Fibroblast of villous mesenchyme (primary cell): Measurements from ENCODE around the gene HMX1. TPM values are rescaled to one million over a fixed set of nuclear protein-coding genes. Genes with fewer than 3 reads are reported as not detected.

Experiments used
- DNase-seq: peaks from one replicate; pipeline ENCODE4 v3.0.0-alpha.2; 2010; ENCODE audit warnings: low read depth
- H3K4me3 ChIP-seq: 2 replicates; pipeline ENCODE4 v1.5.1; 2011; ENCODE audit warnings: low read depth, mild to moderate bottlenecking, low read length
- total RNA-seq: library from RNA; depleted of rRNA; stranded (reverse); fragments of >200 nt; gene quantifications from 2 replicates; pipeline ENCODE4 v1.2.3, GENCODE V29; 2012
- TF ChIP-seq, protein P1 (sequence below): IDR thresholded peaks from 2 replicates; pipeline ENCODE4 v1.5.1; 2012; ENCODE audit warnings: low read depth, mild to moderate bottlenecking, low read length; ENCODE audit not compliant: insufficient read depth

Gene HMX1
- total RNA-seq, 1 donor = not detected

DNA sequence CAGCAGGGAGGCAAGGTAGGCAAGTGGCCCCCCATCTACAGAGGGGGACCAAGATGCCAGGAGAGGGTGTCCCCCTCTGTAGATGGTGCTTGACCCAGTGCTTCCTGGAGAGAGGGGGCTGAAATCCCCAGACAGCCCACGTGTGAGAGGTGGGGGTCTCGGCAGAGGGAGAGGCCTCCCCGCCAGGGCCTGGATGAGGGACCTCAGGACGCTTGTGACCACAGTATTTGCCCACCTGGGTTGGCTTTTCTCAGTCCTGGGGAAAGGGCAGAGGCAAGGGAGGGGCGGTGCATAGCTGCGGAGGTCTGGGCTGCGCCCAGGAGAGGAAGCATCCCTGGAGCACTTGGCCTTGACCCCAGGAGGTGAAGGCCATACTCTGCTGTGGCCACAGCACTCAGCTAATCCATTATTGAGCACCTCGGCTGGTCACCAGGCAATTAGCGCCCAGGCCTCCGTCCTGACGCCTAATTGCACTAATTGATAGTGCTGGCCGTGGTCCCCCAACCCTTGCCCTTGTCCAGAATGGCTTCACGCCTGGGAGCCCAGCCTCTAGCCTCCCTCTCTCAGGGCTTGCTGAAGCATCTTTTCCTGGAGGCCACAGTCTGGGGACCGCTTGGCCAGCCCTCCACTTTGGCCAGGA is 30.7 kb downstream of the HMX1 start:
- TF ChIP-seq, protein P1, sequence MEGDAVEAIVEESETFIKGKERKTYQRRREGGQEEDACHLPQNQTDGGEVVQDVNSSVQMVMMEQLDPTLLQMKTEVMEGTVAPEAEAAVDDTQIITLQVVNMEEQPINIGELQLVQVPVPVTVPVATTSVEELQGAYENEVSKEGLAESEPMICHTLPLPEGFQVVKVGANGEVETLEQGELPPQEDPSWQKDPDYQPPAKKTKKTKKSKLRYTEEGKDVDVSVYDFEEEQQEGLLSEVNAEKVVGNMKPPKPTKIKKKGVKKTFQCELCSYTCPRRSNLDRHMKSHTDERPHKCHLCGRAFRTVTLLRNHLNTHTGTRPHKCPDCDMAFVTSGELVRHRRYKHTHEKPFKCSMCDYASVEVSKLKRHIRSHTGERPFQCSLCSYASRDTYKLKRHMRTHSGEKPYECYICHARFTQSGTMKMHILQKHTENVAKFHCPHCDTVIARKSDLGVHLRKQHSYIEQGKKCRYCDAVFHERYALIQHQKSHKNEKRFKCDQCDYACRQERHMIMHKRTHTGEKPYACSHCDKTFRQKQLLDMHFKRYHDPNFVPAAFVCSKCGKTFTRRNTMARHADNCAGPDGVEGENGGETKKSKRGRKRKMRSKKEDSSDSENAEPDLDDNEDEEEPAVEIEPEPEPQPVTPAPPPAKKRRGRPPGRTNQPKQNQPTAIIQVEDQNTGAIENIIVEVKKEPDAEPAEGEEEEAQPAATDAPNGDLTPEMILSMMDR = no peak
- H3K4me3 ChIP-seq = no peak overlapping the region
- DNase-seq = no peak

DNA sequence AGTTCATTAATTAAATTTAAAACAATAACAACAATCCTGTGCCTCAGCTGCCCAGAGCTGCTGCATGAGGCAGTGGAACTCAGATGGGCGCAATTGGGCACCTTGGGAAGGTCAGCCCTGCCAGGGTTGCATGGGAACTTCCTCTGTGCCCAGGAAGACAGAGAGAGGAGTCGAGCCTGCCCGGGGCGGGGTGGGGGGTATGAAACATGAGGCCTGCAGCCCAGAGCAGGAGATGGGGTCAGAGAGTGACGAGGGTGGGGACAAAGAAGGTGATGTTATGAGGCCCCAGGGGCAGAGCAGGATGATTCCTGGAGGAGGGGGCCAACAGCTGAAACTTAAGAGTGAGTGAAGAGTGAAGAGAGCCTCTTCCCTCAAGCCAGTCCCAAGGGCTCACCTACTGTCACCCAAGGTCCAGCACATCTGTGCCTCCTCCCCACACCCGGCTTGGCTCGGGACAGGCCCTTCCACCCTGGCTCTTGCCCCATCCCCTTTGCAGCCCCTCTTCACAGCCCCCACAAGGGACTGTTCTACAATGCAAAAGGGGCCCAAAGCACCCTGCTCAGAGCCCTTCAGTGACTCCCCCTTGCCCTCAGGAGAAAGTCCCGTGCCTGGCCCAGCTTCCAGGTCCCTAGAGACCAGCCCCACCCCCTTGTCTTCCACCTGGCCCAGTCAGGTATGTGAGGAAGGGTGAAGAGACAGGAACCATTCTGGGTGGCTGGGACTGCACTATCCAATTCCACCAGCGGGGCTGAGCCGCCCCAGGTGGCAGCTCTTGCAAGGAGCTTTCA is 31.4 kb downstream of the HMX1 start:
- H3K4me3 ChIP-seq = no peak overlapping the region
- DNase-seq = no peak
- TF ChIP-seq, protein P1 = no peak

DNA sequence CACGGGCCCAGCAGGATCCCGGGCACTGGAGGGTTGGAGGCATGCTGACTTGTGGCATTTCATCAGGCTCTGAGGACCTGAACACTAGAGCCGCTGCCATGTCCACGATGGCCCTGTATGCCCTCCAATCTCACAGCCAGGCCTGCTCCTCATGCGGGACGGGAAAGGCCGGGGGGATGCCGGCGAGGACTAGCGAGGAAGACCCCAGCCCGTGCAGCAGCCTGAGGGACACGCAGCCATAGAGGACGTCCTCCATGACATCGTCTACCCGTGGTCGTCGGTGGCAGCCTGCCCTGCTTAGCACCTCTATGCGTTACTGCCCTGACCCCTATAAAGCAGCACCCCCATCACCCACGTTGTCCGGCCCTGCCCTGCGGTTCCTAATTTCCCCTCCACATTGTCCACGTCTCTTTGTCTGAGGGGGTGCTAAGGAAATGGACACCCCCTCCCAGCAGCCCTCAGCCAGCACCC is 32.6 kb downstream of the HMX1 start:
- H3K4me3 ChIP-seq = no peak overlapping the region
- TF ChIP-seq, protein P1 = no peak
- no peak for DNase-seq

DNA sequence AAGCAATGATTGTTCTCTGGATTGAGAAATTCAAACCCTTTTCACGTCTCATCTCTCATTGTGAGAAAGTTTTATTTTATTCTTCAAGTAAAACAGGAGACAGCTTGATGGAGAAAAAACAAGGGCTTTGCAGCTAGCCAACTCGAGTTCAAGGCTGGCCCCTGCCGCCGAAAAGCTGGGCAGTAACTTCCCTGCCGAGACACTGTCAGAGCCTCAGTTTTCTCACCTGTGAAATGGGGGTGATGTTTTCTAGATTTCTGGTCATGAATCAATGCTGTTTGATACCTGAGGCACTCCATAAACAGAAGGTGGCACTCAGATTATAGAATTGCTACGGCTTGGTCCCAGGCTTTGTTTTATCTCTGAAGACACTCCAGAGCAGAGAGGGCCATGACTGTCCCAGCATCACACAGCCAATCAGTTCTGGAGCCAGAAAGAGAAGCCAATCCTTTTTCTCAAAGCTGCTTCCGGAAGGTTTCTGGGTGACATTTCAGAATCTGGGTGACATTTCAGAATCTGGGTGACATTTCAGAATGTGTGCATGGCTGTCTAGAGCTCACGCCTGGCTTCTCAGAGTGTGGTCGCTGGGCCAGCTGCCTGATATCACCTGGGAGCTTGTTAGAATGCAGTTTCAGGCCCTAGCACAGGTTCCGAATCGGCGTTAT is 33.2 kb downstream of the HMX1 start:
- no peak for DNase-seq

DNA sequence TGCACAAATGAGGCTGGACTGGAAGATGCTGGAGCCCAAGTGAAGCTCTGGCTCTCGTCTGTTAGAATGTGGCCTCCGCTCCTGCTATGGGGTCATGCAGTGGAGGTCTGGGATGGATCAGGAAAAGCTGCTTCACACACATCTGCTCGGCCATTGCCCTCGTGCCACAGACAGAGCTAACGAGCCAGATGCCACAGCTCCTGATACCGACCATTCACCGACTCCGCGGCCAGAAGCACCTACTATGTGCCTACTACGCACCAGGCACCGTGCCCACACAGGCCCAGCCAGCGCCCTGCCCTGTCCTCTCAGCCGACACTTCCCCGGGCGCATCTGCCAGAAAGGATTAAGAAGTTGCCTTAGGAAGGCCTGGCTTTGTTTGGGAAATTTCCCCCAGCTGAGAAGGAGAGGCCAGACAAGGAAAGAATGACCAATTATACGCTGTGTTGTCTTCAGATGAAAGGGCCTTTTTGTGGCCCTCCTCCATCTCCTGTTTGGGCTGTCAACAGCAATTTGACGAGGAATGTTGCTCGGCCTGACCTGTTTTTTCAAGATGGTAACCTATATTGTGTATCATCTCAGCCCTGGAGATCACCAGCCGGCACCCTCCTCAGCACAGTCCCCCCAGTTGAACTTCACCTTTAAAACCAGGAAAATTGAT is 34.3 kb downstream of the HMX1 start:
- no peak for DNase-seq
- TF ChIP-seq, protein P1 = no peak
- no peak overlapping the region for H3K4me3 ChIP-seq

More for the DNA sequence above, 33.2 kb downstream of the HMX1 start:
- H3K4me3 ChIP-seq = no peak overlapping the region
- TF ChIP-seq, protein P1 = no peak

DNA sequence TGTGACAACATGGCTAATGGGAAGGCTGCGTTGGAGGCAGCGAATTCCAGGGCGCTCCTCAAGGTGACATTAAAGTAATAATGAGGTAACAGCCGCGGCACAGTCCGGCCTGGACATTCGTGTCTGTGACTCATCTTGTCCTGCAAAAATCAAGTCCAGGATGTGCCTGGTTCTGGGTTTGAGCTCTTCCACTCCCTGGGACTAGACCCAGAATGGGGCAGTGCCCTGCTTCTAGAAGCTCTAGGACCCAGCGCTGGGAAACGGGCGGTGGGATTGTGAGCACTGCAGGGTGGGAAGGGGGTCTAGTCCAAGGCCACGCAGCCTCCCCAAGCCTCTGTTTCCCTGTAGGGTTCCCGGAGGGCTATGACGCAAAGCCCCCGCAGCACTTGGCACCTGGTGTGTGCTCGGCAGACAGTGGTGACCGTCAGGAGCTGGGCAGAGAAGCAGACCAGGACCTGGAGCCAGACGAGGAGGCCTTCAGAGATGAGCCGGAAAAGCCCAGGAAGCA is 34.9 kb downstream of the HMX1 start:
- no peak overlapping the region for H3K4me3 ChIP-seq
- TF ChIP-seq, protein P1 = no peak
- DNase-seq = no peak
